T-helper 22 cell (primary cell): Measurements from ENCODE around the gene TNFAIP2.

Experiments used
- DNase-seq: peaks from one replicate; pipeline ENCODE4 v3.0.0-alpha.2; 2020; ENCODE audit warnings: low read depth

Gene TNFAIP2

GRCh38 chr14:103186241-103186822, 63.1 kb downstream of the TNFAIP2 start:
- no peak for DNase-seq
